Transverse colon (tissue), 4 donors: ENCODE measurements around the gene SLC35F4. TPM values are rescaled to one million over a fixed set of nuclear protein-coding genes. Genes with fewer than 3 reads are reported as not detected.

Experiments used
- DNase-seq: peaks from one replicate; pipeline ENCODE4 v3.0.0-alpha.2; 2019
- H3K27ac ChIP-seq, 4 donors: fragments of 200-600 bp; sonication (generic); 2 replicates each; pipeline ENCODE4 v1.5.1; 2016 to 2018; ENCODE audit warnings: inconsistent platforms in 4 of 4
- H3K27me3 ChIP-seq: fragments of 200-600 bp; sonication (generic); 2 replicates; pipeline ENCODE4 v1.5.1; 2017; ENCODE audit warnings: inconsistent platforms
- H3K36me3 ChIP-seq, 4 donors: fragments of 200-600 bp; sonication (generic); 2 replicates each; pipeline ENCODE4 v1.5.1; 2017 to 2019; ENCODE audit warnings: inconsistent platforms in 4 of 4
- H3K4me1 ChIP-seq, 4 donors: fragments of 200-600 bp; sonication (generic); 2 replicates each; pipeline ENCODE4 v1.5.1; 2017 to 2020; ENCODE audit warnings: inconsistent platforms in 4 of 4
- H3K4me3 ChIP-seq, 4 donors: fragments of 200-600 bp; sonication (generic); 1 replicate in 1 of 4; 2 replicates in 3 of 4; pipeline versions ENCODE4 v1.5.1 to v1.6.1; 2017 to 2019; ENCODE audit warnings: inconsistent platforms in 4 of 4
- H3K9me3 ChIP-seq, 2 donors: fragments of 200-600 bp; sonication (generic); 2 replicates each; pipeline ENCODE4 v1.5.1; 2017 to 2019; ENCODE audit warnings: inconsistent platforms in 2 of 2
- EP300 ChIP-seq: sonication (generic); formaldehyde crosslinking; IDR thresholded peaks from one replicate; pipeline ENCODE4 v1.6.1; 2017; ENCODE audit warnings: antibody characterized with exemption, low read depth
- POLR2A ChIP-seq: fragments of 450-650 bp; IDR thresholded peaks from one replicate; pipeline ENCODE4 v1.6.1; 2016; ENCODE audit warnings: antibody characterized with exemption, mild to moderate bottlenecking, moderate library complexity
- POLR2AphosphoS5 ChIP-seq, 3 donors: sonication (generic); formaldehyde crosslinking; IDR thresholded peaks; one replicate each; pipeline ENCODE4 v1.6.1; 2016; ENCODE audit warnings: antibody characterized with exemption in 3 of 3
- WGBS, 2 donors: methylation state at CpG; one replicate each; pipeline ENCODE4 v1.1.5; 2018; ENCODE audit warnings: low coverage in 1 of 2; 5-methylcytosine and 5-hydroxymethylcytosine counted together
- in situ Hi-C, 4 donors: fragments of 200-750 bp; cut with MboI; loops; one replicate each; pipeline versions ENCODE4 v1.15.0 to v1.15.1; 2017; ENCODE audit warnings: low sequenced_read_pairs in 3 of 4, low pct_ligation_motif_present in 1 of 4, low pct_unique_long_range_greater_than_20kb in 1 of 4
- intact Hi-C: fragments of 100-400 bp; cut with DNase I; formaldehyde crosslinking; loops from one replicate; pipeline ENCODE4 v1.15.1; 2023; ENCODE audit warnings: low total_unique reads
- total RNA-seq, 4 donors: library from RNA; depleted of rRNA; stranded (reverse); fragments of >200 nt; gene quantifications; one replicate each; pipeline ENCODE4 v1.1.0, GENCODE V29; 2016
- TF ChIP-seq, protein P1 (sequence below), 5 experiments: fragments of 200-600 bp in 3 of 5; fragments of 450-650 bp in 2 of 5; sonication (generic) in 3 of 5; IDR thresholded peaks; 1 replicate in 2 of 5; 2 replicates in 3 of 5; pipeline ENCODE4 v1.5.1; 2016 to 2017; ENCODE audit warnings: antibody characterized with exemption in 5 of 5, inconsistent platforms in 3 of 5, mild to moderate bottlenecking in 2 of 5, moderate library complexity in 1 of 5

SLC35F4 gene
- total RNA-seq, 4 donors from 2014 or later = not detected

DNA sequence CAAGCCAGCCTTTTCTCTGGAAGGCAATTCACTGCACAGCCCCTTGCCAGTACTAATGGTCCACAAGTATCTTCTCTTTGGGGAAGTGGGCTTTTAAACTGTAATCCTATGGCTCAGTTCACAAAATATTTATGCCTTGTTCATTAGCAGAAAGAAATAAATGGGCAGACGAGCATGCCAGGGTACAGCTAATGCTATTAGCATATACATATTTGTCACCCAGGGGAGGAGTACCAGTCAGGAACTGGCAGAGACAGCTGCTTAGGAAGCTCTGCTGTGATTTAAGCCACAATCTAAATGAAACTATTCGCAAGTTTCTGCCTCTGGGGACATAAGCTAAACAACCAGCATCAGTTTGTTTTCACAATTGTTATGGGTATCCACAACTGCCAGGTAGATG, 258.8 kb downstream of the SLC35F4 start:
- Histone ChIP-seq H3K27ac (no peak overlapping the region), H3K36me3 (no peaks in the 10 kb centered on the region), H3K4me1 (no peaks in the 10 kb centered on the region), H3K9me3 (no peaks in the 10 kb centered on the region), H3K27me3 (no peaks in the 10 kb centered on the region), H3K4me3 (no peak overlapping the region)
- 44 to 63% methylated on average over 2 of the region's 2 CpGs for WGBS, 2 donors
- no peak for DNase-seq
- in situ Hi-C loops = no loop called here
- TF ChIP-seq POLR2AphosphoS5 (IDR thresholded peaks at IDR 0.05) = no peak
- TF ChIP-seq POLR2A = no peak
- TF ChIP-seq, protein P1, sequence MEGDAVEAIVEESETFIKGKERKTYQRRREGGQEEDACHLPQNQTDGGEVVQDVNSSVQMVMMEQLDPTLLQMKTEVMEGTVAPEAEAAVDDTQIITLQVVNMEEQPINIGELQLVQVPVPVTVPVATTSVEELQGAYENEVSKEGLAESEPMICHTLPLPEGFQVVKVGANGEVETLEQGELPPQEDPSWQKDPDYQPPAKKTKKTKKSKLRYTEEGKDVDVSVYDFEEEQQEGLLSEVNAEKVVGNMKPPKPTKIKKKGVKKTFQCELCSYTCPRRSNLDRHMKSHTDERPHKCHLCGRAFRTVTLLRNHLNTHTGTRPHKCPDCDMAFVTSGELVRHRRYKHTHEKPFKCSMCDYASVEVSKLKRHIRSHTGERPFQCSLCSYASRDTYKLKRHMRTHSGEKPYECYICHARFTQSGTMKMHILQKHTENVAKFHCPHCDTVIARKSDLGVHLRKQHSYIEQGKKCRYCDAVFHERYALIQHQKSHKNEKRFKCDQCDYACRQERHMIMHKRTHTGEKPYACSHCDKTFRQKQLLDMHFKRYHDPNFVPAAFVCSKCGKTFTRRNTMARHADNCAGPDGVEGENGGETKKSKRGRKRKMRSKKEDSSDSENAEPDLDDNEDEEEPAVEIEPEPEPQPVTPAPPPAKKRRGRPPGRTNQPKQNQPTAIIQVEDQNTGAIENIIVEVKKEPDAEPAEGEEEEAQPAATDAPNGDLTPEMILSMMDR (IDR thresholded peaks at IDR 0.05) = no peak
- no peak for TF ChIP-seq EP300
- intact Hi-C loops = no loop called here

DNA sequence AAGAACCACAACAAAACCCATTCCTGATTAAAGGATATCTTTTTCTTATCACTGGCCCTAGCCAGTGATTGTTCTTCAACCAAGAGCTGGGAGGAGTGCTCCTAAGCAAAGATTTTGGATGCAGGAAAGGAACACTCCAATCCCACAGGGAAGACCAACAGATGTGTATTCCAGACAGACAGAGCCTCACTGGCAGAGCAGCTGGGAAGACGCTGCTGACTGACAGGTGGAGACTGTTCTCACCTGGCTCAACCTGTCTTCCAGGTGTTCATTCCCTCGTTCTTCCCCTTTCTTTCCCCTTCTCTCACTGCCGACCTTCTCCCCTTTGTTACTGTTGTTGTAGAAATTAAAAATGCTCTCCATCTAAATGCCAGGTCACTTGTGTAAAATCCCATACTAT, 282.5 kb downstream of the SLC35F4 start:
- in situ Hi-C loops = no loop called here
- intact Hi-C loops = no loop called here
- WGBS, 2 donors = 54 to 65% methylated on average over 2 to 3 of the region's 3 CpGs
- DNase-seq = no peak
- H3K27ac ChIP-seq = no peak overlapping the region
- TF ChIP-seq, protein P1 (IDR thresholded peaks at IDR 0.05) = no peak
- TF ChIP-seq EP300 (no peak), POLR2A (no peak), POLR2AphosphoS5 (IDR thresholded peaks at IDR 0.05) (no peak)
- no peaks in the 10 kb centered on the region for H3K4me1 ChIP-seq
- H3K9me3 ChIP-seq = no peaks in the 10 kb centered on the region
- no peaks in the 10 kb centered on the region for H3K27me3 ChIP-seq
- no peak overlapping the region for H3K4me3 ChIP-seq
- H3K36me3 ChIP-seq = no peaks in the 10 kb centered on the region

GRCh38 chr14:57582746-57583145, 283.1 kb downstream of the SLC35F4 start:
- Histone ChIP-seq H3K27ac (no peak overlapping the region), H3K4me1 (no peaks in the 10 kb centered on the region), H3K4me3 (no peak overlapping the region), H3K9me3 (no peaks in the 10 kb centered on the region), H3K36me3 (no peaks in the 10 kb centered on the region), H3K27me3 (no peaks in the 10 kb centered on the region)
- TF ChIP-seq POLR2AphosphoS5 (IDR thresholded peaks at IDR 0.05) (no peak), POLR2A (no peak), EP300 (no peak)
- TF ChIP-seq, protein P1 (IDR thresholded peaks at IDR 0.05) = no peak
- in situ Hi-C loops (no loop called here), intact Hi-C loops (no loop called here)
- WGBS, 2 donors = 28 to 30% methylated on average over 2 of the region's 2 CpGs
- no peak for DNase-seq

DNA sequence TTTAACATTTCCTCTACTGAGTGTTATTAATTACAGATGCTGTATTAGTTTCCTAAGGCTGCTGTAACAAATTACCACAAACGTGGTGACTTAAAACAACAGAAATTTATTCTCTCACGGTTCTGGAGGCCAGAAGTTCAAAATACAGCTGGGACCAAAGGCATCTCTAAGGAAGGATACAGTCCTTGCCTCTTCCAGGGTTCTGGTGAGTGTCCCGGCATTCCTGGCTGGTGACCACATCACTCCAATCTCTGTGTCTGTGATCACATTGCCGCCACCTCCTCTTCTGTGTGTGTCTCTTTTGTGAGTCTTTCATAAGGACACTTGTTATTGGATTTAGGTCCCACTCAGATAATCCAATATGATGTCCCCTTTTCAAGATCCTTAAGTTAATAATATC, 287.1 kb downstream of the SLC35F4 start:
- no peaks in the 10 kb centered on the region for H3K36me3 ChIP-seq
- in situ Hi-C loops (no loop called here), intact Hi-C loops (no loop called here)
- H3K9me3 ChIP-seq = no peaks in the 10 kb centered on the region
- no peaks in the 10 kb centered on the region for H3K4me1 ChIP-seq
- DNase-seq = no peak
- H3K27ac ChIP-seq = no peak overlapping the region
- H3K27me3 ChIP-seq = no peaks in the 10 kb centered on the region
- no peak overlapping the region for H3K4me3 ChIP-seq
- TF ChIP-seq, protein P1 (IDR thresholded peaks at IDR 0.05) = no peak
- no peak for TF ChIP-seq POLR2AphosphoS5 (IDR thresholded peaks at IDR 0.05)
- TF ChIP-seq EP300 = no peak
- no peak for TF ChIP-seq POLR2A
- 67 to 70% methylated on average over 1 to 4 of the region's 4 CpGs for WGBS, 2 donors
